Activated CD4-positive, alpha-beta T cell treated with anti-CD3 and anti-CD28 coated beads, Interleukin-2, amount 50 U/mL, for 48 hours (primary cell): Measurements from ENCODE around the gene TSPAN3.
A peak's percentile ranks its signal among the peaks of the same experiment; 100 is the strongest.

Experiments
- DNase-seq, 2 experiments: peaks; one replicate each; pipeline ENCODE4 v3.0.0-alpha.2; 2020

TSPAN3 gene

GRCh38 chr15:77021803-77022381, 49.0 kb downstream of the TSPAN3 start:
- DNase-seq: peak; percentile 58 to 67

DNA sequence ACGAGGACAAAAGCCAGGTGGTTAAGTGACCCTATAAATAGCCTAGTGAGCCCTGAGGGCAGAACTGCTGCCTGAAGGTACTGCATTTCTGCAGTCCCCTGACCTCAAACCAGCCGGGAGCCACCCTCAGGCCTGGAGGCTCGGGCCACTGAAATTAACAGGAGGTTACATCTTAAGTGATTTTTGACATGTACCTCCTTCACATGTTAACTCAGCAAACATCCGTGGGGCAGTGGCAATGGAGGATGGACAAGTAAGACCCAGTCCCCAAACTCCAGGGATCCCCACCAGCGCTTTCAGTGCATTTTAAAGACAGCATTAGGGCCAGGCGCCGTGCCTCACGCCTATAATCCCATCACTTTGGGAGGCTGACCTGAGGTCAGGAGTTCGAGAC, 49.8 kb downstream of the TSPAN3 start:
- DNase-seq: no peak

GRCh38 chr15:77020348-77021087, 50.4 kb downstream of the TSPAN3 start:
- no peak for DNase-seq

GRCh38 chr15:77019521-77020331, 51.2 kb downstream of the TSPAN3 start:
- DNase-seq: peak; percentile 53 to 68

- no peak for DNase-seq
These were observed 52.0 kb downstream of the TSPAN3 start for GRCh38 chr15:77018796-77019505.

- no peak for DNase-seq
These were observed 52.9 kb downstream of the TSPAN3 start for GRCh38 chr15:77017761-77018720.

DNA sequence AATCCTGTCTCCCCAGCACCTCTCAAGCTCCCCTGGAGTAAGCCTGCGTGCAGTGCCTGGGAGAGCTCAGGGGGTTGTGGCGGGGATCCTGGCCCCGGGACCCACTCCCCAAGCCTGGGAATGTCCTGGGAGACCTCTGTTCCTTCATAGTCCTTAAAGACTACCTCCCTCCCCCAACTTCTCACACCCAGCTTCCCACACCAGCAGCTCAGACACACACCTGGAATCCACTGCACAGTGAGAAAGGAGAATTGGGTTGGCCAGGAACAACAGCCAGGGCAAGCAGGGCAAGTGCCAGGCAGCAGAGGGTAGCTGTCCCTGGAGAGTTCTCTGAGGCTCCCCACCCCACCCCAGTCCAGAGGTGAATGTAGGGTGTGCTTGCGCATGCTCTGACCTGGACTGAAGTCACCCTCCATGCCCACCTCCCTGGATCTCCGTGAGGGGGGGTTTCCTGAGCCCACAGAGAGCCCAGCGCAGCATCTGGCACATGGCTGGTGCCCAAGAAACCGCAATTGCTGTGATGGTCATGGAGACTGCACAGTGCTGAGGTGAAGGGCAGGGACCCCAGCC, 53.7 kb downstream of the TSPAN3 start:
- DNase-seq: no peak

GRCh38 chr15:77016321-77016695, 54.6 kb downstream of the TSPAN3 start:
- DNase-seq: no peak

DNA sequence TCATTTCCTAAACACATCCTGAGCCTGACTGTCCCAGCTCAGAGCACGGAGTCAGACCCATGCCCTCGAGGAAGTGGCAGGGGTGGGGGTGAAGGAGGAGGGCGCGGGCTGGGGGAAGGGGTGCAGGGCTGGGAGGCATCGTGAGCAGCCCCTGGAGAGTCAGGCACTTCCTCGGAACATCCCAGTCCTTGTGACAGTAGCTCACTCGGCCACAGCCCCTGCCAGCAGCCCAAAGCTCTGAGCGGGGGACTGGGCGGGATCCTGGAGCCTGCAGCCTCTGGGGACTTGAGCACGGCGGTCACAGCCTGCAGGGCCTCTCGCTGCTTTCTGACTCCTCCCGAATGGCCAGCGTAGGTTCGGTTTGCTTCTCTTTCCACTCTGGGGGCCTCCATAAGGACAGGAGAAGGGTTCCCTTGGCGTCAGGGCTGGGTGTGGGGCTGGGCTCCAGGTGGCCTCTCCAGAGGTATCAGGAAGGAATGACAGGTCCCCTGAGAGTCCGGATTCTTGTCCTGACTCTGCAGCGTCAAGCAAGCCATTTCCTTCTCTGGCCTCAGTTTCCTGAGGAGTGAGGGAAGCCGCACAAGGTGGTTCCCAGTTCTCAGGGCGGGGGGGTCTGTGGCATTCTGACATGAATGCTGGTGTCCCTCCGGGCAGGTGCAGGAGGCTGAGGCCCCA, 55.1 kb downstream of the TSPAN3 start:
- no peak for DNase-seq

- peak in 1 of 2 experiments; percentile 27 for DNase-seq
These were observed 56.5 kb downstream of the TSPAN3 start for GRCh38 chr15:77014132-77015081.

- DNase-seq: peak; percentile 84 to 89
These were observed 57.2 kb downstream of the TSPAN3 start for GRCh38 chr15:77013776-77014131.

DNA sequence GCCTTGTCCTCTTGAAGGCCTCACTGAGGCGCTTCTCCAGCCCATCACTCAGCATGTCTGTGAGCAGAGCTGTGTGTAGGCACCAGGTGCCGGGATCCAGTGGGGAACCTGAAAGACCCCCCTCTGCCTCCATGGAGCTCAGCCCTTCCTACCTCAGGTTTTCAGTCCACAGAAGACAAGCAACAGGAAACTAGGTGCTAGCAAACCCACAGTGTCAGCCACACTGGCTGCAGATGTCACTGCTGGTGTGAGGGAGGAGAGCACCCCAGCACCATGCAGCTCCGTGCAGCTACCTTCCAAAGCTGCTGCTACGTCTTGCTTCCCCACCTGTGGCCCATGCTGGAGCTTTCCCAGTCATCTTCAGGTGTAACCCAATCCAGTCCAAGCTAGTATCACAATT, 58.0 kb downstream of the TSPAN3 start:
- peak in 1 of 2 experiments; percentile 34 for DNase-seq

- no peak for DNase-seq
These were observed 58.7 kb downstream of the TSPAN3 start for GRCh38 chr15:77012117-77012712.

DNA sequence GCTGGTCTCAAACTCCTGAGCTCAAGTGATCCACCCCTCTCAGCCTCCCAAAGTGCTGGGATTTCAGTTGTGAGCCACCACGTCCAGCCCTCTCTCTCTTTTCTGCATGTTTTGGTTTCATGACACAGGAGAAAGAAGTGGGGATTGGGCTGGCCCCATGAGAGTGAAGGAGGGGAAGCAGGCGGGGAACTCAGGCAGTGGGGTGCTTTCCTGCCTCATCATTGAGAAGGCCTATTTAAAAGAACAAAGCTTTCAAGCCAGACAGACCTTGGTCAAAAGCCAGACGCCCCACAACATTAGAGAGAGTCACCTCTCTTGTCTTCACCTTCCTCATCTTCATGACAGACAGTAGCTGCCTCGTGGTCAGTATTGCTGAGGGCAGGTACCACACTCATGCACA, 60.1 kb downstream of the TSPAN3 start:
- DNase-seq: no peak

GRCh38 chr15:77010312-77010686, 60.6 kb downstream of the TSPAN3 start:
- DNase-seq: no peak

- no peak for DNase-seq
These were observed 61.1 kb downstream of the TSPAN3 start for GRCh38 chr15:77009646-77010311.

- DNase-seq: no peak
These were observed 61.7 kb downstream of the TSPAN3 start for GRCh38 chr15:77009176-77009575.

DNA sequence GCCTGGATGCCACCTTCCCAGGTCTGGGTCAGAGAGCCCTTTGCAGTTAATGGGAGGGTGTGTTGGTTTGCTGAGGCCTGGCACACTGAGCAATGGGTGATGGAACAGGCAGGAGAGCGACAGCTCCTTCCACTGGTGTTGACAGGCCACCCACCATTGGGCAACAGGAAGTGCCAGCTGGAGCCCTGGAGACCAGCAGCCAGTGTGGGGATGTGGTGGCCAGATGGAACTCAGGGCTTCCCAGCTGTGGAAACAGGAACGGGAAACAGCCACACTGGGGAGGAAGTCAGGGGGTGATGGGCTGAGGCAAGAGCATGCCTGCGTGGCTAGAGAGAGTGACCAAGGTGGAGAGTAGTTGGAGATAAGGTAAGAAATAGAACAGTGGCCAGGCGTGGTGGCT, 66.7 kb downstream of the TSPAN3 start:
- DNase-seq: no peak
